RKO (cell line): ENCODE results near the gene PLA2G4D.

Experiments
- DNase-seq: peaks from one replicate; pipeline ENCODE4 v3.0.0-alpha.2; 2016; ENCODE audit warnings: low spot score

PLA2G4D gene

GRCh38 chr15:42071717-42072116 lies 22.6 kb downstream of the PLA2G4D start:
- no peak for DNase-seq

DNA sequence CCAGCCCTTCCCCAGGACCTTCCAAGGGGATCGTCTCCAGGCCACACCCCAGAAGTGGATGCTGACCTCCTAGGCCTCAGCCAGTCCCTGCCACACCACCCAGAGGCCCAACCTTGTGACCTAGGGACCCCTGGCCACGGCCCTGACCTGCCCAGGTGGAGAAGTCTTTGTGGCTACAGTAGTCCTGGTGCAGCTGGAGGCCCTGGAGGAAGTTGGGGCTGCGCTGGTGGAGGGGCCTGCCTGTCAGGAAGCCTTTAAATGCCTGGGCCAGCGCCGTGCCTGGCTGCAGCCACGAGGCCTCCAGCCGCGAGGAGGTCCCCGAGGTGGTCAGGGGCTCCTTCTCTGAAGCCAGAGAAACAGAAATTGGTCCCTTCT lies 23.4 kb downstream of the PLA2G4D start:
- DNase-seq: no peak

DNA sequence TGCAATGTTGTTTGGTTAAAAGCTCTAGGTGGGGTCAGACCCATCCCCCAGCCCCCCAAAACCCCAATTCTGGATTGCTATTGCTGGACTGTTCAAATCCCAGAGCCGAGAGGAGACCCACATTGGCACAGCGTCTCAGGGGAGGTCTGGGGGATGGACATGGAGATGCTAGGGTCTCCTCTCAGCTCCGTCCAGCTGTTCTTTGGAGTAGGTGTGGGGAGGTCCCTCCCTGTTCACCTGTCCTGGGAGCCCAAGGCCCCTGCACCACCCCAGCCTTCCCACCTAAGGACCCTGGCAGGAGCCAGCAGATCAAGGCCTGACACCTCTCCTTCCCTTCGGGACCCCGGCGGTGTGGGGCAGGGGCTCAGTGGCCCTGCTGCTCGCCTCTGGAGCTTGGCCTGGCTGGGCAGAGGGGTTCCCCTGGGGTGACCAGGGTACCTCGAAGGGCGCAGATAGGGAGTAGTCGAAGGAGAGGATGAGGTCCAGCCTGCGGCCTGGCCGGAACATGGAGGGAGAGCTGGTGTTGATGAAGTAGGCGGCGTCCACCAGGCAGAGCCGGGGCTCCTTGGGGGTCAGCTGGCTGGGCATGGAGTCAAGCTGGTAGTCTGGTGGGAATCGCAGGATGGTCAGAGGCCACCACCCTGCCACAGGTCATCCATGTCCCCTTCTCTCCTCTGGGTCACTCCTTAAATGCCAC lies 23.9 kb downstream of the PLA2G4D start:
- DNase-seq: no peak

DNA sequence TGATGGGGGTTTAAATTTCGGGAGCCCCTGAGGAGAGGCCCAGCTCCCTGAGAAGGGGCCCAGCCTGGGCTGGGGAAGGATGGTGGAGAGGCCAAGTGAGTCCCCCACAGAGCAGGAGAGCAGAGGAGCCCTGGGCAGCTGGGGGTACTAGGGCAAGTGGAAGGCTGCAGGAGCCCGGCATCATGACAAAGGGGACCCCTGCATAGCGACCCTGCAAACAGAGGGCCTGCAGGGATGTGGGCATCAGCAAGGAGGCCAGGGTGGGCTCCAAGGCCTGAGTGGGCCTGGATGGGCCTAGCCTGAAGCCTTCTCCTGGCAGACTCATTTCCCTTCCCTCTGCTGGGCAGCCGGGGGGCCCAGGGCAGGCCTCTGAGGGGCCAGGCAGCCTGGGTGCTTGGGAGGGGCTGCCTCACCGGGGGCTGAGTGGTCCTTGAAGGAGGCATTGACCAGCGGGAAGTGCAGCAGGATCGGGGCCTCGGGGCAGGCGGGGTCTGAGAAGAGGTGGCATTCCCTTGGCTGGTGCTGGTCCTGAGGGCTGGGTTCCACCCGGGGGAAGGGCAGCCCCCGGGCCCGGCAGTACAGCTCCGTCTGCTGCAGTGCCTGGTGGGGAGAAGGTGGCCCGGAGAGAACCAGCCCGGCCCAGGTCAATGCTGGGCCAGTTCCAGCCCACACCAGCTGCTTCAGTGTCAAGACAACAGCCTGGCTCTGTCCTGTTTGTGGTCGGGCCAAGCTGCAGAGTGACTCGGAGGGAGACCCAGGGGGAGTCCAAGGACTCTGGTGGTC lies 24.7 kb downstream of the PLA2G4D start:
- DNase-seq: no peak

DNA sequence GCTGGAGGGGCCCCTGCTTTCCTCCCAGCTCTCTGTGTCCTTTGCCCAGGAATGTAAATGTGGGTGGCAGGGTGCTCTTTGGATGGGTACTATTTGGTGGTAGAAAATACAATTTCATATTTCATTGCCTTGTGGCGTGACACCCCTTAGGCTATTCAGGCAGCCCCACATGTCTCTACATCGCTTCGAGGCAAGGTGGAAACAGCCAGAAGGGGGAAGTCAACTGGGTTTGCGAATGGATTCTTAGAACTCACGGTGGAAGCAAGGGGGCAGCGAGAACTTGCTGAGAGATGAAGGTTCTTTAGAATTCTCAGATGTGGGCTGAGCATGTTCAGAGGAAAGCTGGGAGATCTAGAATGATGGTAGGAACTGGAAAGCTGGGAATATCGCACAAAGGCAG lies 25.3 kb downstream of the PLA2G4D start:
- DNase-seq: no peak

DNA sequence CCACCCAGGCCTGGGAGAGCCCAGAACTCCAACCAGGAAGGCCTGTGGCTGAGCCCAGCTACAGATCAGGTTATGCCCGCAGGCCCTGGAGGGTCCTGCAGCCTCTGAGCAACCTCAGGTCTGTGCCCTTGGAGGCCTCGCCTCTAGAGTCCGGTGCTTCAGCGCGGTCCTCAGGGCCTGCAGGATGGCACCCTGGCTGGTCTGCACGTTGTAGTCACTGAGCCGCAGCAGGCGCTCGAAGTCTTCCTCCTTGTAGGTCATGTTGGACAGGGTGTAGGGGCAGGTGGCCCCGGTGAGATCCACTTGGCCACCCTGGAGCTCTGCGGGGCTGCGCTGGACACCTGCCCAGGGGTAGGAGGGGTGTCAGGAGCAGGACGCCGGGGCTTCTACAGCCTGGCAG lies 25.8 kb downstream of the PLA2G4D start:
- no peak for DNase-seq

DNA sequence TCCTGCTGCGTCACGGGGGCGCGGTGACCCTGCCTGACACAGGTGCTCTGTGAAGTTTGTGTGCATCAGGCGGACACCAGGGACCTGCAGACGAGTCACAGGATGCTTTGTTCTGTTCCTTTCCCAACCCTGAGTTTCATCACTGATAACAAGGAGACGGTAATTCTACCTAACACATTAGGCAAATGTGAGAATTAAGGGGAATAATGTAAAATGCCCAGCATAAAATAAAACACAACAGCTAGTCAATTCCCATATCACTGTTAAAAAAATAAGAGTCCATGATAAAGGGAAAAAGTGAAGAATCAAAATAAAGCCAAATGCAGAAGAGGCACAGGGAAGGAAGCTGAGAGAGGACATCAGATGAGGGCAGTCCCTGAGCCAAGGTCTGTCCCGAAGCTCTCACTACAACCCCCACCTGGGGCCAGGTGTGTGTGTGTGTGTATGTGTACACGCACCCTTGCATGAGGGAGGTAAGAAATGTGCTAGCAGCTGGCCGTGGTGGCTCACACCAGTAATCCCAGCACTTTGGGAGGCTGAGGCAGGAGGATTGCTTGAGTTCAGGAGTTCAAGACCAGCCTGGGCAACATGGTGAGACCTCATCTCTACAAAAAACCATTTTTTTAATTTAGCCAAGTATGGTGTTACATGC lies 27.5 kb downstream of the PLA2G4D start:
- no peak for DNase-seq

GRCh38 chr15:42065468-42065867 lies 28.9 kb downstream of the PLA2G4D start:
- DNase-seq: no peak

DNA sequence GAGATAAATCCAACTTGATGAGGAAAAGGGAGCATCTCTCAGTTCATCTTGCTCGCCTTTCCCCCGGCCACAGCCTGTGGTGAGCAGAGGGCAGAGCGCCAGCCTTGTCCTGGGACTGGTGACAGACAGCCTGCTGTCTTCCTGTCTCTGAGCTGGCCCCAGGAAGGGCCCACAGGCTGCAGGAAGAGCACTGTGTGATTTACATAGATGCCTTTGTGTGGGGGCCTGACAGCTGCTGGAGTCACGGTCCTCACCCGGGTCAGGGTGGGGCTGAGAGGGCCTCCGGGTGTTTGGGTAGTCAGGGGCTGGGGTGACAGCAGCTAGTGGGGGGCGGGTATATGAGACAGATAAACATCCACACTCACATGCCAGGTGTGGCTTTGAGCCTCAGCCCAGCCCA lies 29.3 kb downstream of the PLA2G4D start:
- DNase-seq: no peak

- DNase-seq: no peak
These were observed 30.1 kb downstream of the PLA2G4D start for GRCh38 chr15:42064271-42064670.

DNA sequence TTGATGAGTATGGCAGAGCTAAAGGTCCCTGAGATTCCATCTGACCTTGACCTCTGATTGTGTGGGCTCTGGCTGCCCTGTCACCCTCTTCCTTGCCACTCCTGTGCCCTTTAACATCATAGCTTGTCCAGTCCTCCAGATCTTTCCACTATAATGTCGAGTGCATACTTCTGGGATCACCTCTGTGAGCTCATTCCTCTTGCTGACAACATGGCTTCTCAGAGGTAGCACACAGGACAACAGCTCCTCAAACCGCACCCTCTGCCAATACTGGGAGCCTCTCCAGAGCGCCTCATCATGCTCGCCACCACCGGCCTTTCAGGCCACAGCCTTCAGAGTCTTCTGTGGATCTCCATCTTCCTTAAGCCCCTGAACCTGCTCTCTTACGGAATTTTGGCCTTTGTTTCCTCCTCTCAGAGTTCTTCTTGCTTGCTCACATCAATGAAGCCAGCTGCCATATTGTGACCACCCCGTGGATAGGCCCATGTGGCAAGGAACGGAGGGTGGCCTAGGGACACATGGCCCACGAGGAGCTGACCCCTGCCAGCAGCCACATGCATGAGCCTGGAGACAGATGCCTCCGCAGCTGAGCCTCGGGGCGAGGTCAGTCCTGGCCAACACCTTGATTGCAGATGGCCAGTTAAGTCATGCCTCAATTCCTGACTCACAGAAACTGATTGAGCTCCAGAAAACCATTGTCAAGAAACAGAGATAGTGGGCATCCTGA lies 31.1 kb downstream of the PLA2G4D start:
- DNase-seq: no peak

DNA sequence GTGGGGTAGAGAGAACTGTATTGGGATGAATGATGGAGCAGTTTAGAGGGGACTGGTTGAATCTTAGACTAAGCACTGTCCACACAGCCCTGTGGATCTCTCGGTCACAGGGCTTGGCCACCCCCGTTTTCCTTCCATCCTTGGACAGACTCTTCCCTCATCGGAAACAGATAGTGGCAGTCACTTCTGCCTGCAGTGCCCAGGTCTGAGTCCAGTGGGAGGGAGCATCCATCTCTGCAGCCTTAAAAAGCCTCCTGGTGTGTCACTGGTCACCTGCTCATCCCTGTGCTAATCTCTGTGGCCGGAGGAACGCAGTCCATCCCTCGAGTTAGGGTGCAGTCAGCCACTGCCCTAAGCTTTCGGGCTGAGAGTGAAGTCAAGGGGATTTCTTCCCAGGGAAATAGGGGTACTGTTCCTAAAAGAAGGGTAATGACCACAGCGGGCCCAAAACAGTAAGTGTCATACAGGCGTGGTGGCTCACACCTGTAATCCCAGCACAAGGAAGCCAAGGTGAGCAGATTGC lies 32.0 kb downstream of the PLA2G4D start:
- DNase-seq: no peak

GRCh38 chr15:42060797-42061196 lies 33.6 kb downstream of the PLA2G4D start:
- DNase-seq: no peak

GRCh38 chr15:42060477-42060763 lies 33.9 kb downstream of the PLA2G4D start:
- no peak for DNase-seq

GRCh38 chr15:42059661-42060476 lies 34.5 kb downstream of the PLA2G4D start:
- peak; percentile 38 for DNase-seq

DNA sequence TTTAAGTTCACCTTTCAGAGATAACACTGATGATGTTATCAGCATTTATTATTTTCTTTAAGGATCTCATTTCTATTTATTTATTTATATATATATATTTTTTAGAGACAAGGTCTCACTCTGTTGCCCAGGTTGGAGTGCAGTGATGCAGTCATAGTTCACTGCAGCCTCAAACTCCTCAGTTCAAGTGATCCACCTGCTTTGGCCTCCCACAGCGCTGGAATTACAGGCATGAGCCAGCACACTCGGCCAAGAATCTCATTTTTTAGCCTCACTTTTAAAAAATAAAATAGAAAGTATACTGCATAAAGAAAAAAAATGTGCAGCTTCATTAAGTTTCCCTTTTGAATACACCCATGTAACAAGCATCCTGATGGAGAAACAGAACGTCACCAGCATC lies 35.6 kb downstream of the PLA2G4D start:
- no peak for DNase-seq

DNA sequence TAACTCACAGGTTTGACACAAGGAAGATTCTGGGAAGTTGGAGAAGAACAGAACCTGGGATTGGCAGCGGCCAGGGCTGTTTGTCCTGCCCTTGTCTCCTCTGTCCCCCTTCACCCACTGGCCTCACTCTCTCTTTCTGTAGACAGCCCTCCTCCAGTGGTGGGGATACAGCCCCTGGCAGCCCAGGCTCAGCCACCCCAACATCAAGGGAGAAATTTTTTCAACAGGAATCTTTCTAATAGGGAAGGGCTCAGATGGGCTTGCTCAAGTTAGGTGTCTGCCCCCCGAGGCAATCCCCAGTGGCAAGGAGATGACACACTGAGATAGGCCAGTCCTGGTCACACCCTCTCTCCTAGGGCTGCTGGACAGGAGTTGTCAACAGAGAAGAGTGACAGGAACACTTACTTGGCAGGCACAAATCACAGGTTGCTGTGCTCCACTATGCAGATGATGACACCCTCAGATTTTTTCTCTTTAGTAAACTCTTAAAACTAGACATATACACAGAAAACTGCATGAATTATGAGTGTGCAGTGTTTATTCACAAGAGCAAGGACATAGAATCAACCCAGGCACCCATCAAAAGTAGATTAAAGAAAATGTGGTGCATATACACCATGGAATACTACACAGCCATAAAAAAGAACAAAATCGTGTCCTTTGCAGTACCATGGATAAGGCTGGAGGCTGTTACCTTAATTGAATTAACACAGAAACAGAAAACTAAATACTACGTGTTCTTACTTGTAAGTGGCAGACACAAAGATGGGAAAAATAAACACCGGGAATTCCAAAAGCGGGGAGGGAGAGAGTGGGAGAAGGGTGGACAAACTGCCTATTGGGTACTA lies 36.3 kb downstream of the PLA2G4D start:
- DNase-seq: no peak

DNA sequence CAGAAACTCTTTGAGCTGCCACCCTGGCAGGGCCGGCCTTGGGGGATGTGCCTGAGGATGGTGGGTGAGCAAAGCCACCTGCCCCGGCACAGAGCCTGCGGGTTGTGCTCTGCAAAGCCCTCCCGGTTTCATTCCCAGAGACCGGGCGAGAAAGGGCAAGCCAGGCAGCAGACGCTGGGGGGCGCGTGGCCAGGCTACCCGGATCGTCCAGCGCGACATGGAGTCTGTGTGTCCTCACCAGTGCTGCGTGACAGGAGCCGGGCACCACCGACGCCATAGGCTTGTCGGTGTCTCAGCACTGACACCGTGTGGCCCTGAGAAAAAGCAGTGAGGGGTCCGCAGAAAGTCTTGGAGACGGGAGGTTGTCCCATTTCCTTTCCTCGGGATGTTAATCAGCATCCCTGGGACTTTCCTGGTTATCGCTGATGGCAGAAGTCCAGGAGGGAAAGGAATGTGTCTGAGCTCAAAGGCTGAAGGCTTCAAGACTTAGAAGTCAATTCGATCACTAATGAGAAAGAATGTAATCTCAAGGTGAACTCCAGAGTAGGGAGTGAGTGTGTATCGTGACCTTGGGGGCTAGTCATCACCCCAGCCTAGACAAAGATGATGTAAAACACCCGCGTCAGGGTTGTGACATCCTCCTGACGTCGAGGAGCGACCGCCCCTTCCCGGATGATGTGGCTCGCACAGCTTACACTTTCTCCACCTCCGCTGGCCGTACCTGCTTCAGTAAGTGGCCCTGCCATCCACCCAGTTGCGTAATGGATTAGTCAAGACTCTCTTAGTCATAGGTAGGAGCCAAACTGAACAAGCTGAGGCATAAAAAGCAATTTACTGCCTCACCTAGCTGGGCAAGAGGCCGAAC lies 37.2 kb downstream of the PLA2G4D start:
- peak; percentile 69 for DNase-seq

- DNase-seq: no peak
These were observed 40.4 kb downstream of the PLA2G4D start for GRCh38 chr15:42053914-42054313.

DNA sequence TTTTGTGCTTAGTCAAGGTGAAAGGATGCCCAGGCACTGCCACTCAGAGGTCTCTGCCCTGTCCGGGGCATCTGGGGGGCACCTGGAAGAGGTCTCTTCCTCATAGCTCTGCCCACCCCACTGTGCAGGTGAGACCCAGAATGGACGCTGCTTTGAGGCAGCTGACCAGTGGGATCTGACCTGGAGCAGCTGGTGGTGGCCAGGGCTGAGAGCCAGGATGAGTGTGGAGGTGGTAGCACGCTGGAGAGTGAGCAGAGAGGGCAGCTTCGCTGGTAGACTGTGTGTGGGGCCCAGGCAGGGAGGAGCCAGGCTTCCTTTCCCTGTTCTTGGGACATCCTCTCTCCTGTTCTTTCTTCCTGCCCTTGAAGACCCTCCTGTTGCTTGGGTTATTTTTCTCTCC lies 41.4 kb downstream of the PLA2G4D start:
- DNase-seq: no peak
